GM10248 (cell line): Measurements from ENCODE around the gene RASSF8.

ENCODE experiments used
- CTCF ChIA-PET: fragments of 300-600 bp; sonication (Branson Sonifier 250); formaldehyde crosslinking; extraction: SDS; loops from one replicate; lab custom pipeline; 2021; ENCODE audit warnings: antibody characterized with exemption; lab: Yijun Ruan, JAX
- POLR2A ChIA-PET: fragments of 350-650 bp; sonication (Branson Sonifier 250); formaldehyde crosslinking; extraction: SDS; loops from one replicate; lab custom pipeline; 2020; ENCODE audit warnings: antibody characterized with exemption; lab: Yijun Ruan, JAX
- DNase-seq: peaks from one replicate; pipeline ENCODE4 v3.0.0; 2012; ENCODE audit errors: extremely low spot score
- CTCF ChIP-seq: IDR thresholded peaks from 2 replicates; pipeline ENCODE4 v1.5.1; 2012; ENCODE audit warnings: mild to moderate bottlenecking, low read depth; ENCODE audit errors: extremely low read depth, missing control alignments, control extremely low read depth

The RASSF8 gene

GRCh38 chr12:25984759-25985158 is 26.3 kb downstream of the RASSF8 start:
- DNase-seq = no peak
- no peak for TF ChIP-seq CTCF
- ChIA-PET CTCF (interaction anchor here (1.2 kb wide), 1 partner anchor 10 kb away, joined by 3 read pairs; no protein-coding TSS in a partner anchor), POLR2A (no interaction called here)

- no peak for TF ChIP-seq CTCF
- CTCF ChIA-PET = interaction anchor here (1.2 kb wide), 1 partner anchor 11 kb away, joined by 3 read pairs; no protein-coding TSS in a partner anchor
- POLR2A ChIA-PET = no interaction called here
- no peak for DNase-seq
These were observed 27.1 kb downstream of the RASSF8 start for GRCh38 chr12:25985316-25986175.

- ChIA-PET CTCF (no interaction called here), POLR2A (no interaction called here)
- TF ChIP-seq CTCF = no peak
- no peak for DNase-seq
These were observed 27.7 kb downstream of the RASSF8 start for GRCh38 chr12:25986180-25986579.

- no peak for DNase-seq
- ChIA-PET POLR2A (no interaction called here), CTCF (no interaction called here)
- no peak for TF ChIP-seq CTCF
These were observed 30.0 kb downstream of the RASSF8 start for GRCh38 chr12:25988505-25988904.

- CTCF ChIA-PET = no interaction called here
- POLR2A ChIA-PET = no interaction called here
- no peak for TF ChIP-seq CTCF
- DNase-seq = no peak
These were observed 32.0 kb downstream of the RASSF8 start for GRCh38 chr12:25990495-25990894.

GRCh38 chr12:25992026-25992782 is 33.7 kb downstream of the RASSF8 start:
- TF ChIP-seq CTCF = no peak
- CTCF ChIA-PET = interaction anchor here (1.1 to 1.2 kb wide), 2 partner anchors 8 to 21 kb away, joined by 3 read pairs; no protein-coding TSS in a partner anchor
- no peak for DNase-seq
- POLR2A ChIA-PET = no interaction called here
